HG02763 (cell line): ENCODE data around the gene TMEM121.

Experiments
- ATAC-seq: cut with Tn5 transposase; IDR thresholded peaks from one replicate; pipeline ENCODE4 v1.9.1; 2021; ENCODE audit warnings: mild to moderate bottlenecking, moderate library complexity; ENCODE audit not compliant: unreplicated experiment

TMEM121 gene

GRCh38 chr14:105527381-105527825, 1.0 kb downstream of the TMEM121 start:
- no peak for ATAC-seq

- no peak for ATAC-seq
Measured at GRCh38 chr14:105527826-105528585, 1.6 kb downstream of the TMEM121 start.

GRCh38 chr14:105528586-105529318, 2.4 kb downstream of the TMEM121 start:
- no peak for ATAC-seq

GRCh38 chr14:105529319-105529568, 2.9 kb downstream of the TMEM121 start:
- no peak for ATAC-seq

GRCh38 chr14:105529569-105530284, 3.3 kb downstream of the TMEM121 start:
- no peak for ATAC-seq

GRCh38 chr14:105530285-105531087, 4.1 kb downstream of the TMEM121 start:
- no peak for ATAC-seq

- ATAC-seq: no peak
Measured at GRCh38 chr14:105531088-105531893, 4.9 kb downstream of the TMEM121 start.

GRCh38 chr14:105531894-105532623, 5.7 kb downstream of the TMEM121 start:
- ATAC-seq: no peak

- ATAC-seq: no peak
Measured at GRCh38 chr14:105532735-105533141, 6.4 kb downstream of the TMEM121 start.

GRCh38 chr14:105533391-105533790, 7.0 kb downstream of the TMEM121 start:
- ATAC-seq: no peak

GRCh38 chr14:105533811-105534498, 7.6 kb downstream of the TMEM121 start:
- ATAC-seq: no peak

- ATAC-seq: no peak
Measured at GRCh38 chr14:105534586-105534985, 8.2 kb downstream of the TMEM121 start.

GRCh38 chr14:105536051-105536450, 9.7 kb downstream of the TMEM121 start:
- ATAC-seq: no peak

GRCh38 chr14:105536691-105537579, 10.6 kb downstream of the TMEM121 start:
- no peak for ATAC-seq

- ATAC-seq: no peak
Measured at GRCh38 chr14:105537580-105538474, 11.4 kb downstream of the TMEM121 start.

- no peak for ATAC-seq
Measured at GRCh38 chr14:105538481-105539049, 12.2 kb downstream of the TMEM121 start.

- no peak for ATAC-seq
Measured at GRCh38 chr14:105540811-105541210, 14.4 kb downstream of the TMEM121 start.
